GM21737 (cell line): ENCODE measurements around the gene FGF4.
"Not testable (repeated sequence)": the region's sequence is repeated elsewhere in the genome, so short reads cannot be mapped to it uniquely, and the experiment has no call there.

Source experiments
- ATAC-seq: cut with Tn5 transposase; IDR thresholded peaks from one replicate; pipeline ENCODE4 v1.9.1; 2021; ENCODE audit warnings: mild to moderate bottlenecking, moderate library complexity; ENCODE audit not compliant: unreplicated experiment

Gene FGF4

DNA sequence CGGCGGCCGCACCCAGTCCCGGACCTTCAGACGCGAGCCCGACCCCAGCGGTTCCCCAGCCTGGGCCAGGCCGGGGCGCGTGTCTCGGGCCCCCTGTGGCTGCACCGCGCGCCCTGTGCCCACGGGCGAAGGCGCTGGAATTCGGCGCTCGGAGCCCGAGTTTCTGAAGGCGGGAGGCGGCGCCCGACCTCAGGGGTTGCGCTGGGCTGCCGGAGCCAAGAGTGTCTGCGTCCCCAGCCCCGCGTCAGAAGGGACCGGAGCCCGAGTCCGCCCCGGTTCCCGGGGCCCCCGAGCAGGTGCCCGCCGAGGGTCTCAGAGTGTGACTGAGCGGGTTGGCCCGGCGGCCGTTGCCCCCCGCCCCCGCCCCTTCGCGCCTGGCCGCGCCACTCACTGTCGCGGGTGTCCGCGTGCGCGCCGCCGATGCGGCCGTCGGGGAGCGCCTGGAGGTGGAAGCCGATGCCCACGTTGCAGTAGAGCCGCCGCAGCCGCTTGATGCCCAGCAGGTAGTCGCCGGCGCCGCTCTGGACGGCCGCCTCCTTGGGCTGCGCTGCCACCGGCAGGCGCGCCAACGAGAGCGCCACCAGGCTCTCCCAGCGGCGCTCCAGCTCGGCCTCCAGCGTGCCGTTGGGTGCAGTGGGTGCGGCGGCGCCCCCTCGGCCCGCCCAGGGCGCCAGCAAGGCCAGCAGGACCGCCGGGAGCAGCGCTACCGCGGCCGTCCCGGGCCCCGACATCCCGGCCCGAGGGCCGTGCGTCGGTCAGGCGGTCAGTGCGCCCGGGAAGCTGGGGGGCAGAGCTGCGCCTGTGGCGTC lies 583 bp downstream of the FGF4 start:
- ATAC-seq = no peak

DNA sequence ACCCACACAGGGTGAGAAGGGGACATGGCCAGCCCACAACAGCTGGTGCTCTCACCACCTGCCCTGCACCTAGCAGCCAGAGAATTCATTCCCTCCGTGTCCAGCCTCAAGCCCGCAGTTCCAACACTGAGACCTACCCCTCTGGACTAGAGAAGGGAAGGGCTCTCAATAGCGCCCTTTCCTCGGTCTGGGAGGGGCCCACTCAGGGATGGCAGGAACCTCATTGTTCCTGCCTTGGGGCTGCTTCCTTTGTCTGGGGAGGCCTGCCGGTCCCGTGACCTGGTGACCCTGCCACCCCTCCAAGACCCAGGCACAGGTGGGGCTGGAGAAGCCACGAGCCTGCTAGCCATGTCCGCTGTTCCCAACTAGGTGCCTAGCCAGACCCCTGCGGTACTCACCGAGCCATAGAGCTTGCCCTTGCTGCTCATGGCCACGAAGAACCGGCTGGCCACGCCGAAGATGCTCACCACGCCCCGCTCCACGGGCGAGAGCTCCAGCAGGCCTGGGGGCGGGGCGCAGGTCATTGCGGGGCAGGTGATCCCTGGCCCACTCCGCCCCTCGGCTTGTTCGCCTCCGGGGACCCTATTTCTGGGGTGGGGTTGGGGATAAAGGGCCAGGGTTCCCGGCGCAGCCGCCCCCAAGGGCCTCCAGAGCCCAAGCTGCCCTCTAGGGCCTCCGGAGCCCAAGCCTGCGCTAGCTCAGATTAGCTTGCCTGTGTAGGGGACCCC lies 1.4 kb downstream of the FGF4 start:
- ATAC-seq = no peak

DNA sequence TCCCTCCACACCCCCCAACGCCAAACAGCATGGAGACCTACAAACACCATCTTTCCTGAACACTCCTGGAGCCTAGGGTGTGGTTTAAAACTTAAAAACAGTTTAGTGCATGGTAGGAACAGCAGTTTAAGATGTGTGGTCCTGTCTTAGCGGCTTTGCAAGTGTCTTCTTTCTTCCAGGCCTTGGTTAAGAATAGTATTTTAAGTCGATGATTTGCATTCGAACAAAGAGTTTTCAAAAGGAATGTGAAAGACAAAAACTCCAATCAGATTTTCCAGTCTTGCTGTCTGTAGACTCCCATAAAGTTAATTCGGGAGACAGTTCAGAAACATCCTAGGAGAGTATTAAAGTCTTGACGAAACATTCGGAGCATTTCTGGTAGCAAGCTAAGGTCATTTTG lies 3.7 kb downstream of the FGF4 start:
- ATAC-seq = no peak

DNA sequence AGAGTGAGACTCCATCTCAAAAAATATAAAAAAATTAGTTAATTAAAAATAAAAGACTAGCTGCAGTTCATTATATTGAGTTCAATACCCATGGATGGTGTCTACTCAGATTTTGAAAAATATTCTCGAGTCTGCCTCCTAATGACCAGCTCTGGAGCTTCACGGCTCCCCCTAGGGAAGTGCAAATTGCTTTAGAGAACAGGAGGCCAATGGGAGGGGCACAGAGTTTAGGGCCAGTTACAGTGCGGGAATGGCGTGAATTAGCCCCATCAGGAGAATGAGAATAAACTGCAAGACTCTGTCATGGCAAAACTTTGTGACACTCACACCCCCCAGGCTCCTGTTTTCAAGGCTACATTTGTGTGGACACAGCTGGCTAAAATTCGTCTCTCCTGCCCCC lies 4.6 kb downstream of the FGF4 start:
- no peak for ATAC-seq

GRCh38 chr11:69765498-69765995 lies 9.6 kb downstream of the FGF4 start:
- no peak for ATAC-seq

DNA sequence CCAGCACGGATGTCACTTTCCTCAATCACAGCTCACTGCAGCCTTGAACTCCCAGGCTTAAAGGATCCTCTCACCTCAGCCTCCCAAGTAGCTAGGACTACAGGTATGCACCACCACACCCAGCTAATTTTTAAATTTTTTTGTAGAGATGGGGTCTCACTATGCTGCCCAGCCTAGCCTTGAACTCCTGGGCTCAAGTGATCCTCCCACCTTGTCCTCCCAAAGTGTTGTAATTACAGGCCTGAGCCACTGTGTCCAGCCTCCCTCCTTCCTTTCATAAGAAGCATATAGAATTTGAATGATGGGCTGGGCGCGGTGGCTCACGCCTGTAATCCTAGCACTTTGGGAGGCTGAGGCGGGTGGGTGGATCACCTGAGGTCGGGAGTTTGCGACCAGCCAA lies 10.2 kb downstream of the FGF4 start:
- not testable (repeated sequence) for ATAC-seq

DNA sequence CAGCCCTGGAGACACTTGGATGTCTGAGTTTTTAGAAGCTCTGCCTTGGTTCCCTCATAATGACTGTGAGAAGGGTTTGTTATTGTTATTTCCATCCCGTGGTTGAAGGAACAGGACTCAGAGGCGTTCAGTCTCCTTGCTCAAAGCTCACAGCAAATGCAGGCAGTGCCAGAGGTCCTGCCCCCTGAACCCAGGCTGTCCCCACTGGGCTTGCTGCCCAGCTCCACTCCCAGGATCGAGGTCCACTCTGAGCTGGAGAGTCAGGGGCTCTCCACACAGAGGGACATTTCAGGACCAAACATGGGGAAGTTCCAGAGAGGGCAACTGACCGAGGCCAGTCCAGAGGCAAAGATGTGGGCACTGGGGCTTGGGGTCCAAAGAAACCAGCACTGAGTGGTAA lies 14.8 kb downstream of the FGF4 start:
- ATAC-seq = no peak

- ATAC-seq = no peak
These were observed 22.3 kb downstream of the FGF4 start for GRCh38 chr11:69752890-69753289.

GRCh38 chr11:69750875-69751597 lies 24.1 kb downstream of the FGF4 start:
- ATAC-seq = no peak

DNA sequence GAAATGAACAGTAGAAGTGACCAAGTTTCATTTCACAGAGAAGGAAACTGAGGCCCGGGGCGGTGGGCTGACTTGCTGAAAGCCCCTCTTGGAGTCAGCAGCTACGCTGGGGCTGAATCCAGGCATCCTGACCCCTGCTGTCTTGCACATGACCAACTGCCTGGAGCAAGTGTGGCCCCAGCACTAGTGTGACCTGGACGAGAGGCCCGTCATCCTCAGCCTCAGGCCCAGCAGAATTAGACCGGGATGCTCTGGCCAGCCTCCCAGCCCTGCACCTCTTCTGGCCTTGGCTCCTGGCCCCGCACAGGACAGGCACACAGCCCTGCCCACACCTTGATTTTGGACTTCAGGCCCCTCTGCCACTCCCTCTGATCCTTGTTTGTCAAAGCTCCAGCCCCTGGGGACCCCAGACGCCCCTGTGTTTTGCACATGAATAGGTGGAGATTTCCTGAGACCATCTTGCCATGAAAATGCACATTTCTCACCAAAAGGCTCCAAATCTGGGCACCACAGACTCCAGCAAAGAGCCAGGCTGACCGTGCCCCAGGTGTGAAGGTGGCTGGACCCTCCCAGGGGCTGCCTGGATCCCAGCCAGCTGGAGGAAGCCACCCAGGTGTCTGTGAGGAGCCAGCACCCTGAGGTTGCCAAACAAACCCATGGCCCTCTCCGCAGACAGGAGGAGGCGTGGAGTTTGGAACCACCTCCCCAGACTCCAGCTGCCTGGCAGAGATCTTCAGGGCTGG lies 24.9 kb downstream of the FGF4 start:
- no peak for ATAC-seq

GRCh38 chr11:69748637-69749036 lies 26.5 kb downstream of the FGF4 start:
- ATAC-seq = no peak

- no peak for ATAC-seq
These were observed 28.1 kb downstream of the FGF4 start for GRCh38 chr11:69746752-69747742.

GRCh38 chr11:69746140-69746539 lies 29.0 kb downstream of the FGF4 start:
- ATAC-seq = no peak

DNA sequence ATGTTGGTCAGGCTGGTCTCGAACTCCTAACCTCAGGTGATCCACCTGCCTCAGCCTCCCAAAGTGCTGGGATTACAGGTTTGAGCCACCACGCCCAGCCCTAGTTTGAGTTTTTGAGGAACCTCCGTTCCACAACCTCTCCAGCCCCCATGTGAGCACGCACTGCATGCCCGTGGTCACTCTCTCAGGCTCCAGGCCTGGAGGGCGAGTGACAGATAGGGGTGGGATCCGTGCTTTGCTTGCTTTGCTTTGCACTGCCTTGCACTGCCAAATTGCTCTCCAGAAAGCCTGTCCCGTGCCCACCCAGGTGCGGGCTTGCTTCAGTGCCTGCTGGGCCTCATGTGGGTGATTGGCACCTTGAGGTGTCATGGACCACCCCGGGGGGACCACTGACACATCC lies 29.9 kb downstream of the FGF4 start:
- no peak for ATAC-seq

DNA sequence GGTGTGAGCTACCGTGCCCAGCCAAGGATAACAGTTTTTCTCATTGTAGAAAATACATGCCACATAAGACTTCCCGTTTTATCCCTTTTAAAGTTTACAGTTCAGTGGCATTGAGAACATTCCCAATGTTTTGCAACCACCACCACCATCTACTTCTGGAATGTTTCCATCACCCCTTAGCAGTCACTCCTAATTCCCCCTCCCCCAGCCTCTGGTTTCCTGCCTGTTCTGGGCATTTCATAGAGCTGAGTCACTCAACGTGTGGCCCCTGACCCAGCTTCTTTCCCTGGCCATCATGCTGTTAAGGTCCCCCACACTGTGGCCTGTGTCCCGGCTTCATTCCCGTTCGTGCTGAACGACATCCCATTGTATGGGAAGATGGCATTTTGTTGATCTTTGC lies 30.7 kb downstream of the FGF4 start:
- ATAC-seq = no peak

DNA sequence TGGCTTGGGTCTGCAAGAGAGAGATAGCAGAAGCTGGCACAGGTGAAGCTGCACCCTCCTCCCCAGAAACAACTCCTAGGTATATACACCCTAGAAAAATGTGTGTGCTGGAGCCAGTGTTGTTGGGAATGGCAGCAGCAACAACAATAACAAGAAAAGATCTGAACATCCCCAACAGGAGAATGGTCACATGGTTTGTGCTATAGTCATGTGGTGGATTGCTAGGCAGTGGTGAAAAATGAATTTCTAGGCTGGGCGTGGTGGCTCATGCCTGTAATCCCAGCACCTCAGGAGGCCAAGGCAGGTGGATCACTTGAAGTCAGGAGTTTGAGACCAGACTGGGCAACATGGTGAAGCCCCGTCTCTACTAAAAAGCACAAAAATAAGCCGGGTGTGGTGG lies 40.3 kb downstream of the FGF4 start:
- no peak for ATAC-seq

GRCh38 chr11:69734367-69734766 lies 40.8 kb downstream of the FGF4 start:
- no peak for ATAC-seq

DNA sequence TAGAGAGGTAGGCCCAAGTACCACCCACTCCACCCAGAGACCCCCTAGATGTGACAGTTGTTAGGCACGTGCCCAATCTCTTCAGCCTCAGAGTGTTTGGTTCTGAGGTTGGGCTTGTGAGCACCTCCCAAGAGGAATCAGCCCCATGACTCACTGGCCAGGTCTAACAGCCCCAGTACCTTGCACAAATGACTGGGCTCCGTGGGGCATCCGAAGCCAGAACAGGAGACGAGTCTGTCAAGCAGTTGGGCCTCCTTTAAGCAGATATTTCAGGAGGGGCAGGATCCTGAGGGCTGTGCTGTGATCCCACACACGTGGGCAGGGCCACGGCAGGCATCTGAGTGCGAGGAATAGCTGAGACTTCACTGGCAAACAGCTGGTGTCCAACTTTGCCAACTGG lies 42.2 kb downstream of the FGF4 start:
- ATAC-seq = no peak

GRCh38 chr11:69731110-69731509 lies 44.0 kb downstream of the FGF4 start:
- ATAC-seq = no peak

DNA sequence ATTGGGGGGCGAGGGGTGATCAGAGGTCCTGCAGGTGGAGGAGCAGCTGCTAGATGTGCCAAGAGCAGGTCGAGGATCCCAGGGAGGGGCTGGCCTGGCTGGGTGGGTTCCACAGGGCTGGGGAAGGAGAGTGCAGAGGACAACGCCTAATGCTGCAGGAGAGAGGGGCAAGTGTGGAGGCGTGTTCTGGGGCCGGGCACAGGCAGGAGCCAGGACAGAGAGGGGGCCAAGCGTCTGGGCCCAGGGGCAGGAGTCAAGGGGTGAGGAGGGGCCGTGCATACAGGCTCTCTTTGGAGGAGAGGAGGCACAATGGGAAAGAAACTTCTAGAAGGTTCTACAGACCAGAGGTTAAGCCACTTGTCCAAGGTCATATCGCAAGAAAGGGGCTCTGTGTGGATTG lies 44.6 kb downstream of the FGF4 start:
- ATAC-seq = no peak
